HG03565 (cell line): ENCODE measurements around the gene UBL5.

Experiments
- ATAC-seq: cut with Tn5 transposase; IDR thresholded peaks from one replicate; pipeline ENCODE4 v1.9.1; 2021; ENCODE audit warnings: mild to moderate bottlenecking, moderate library complexity; ENCODE audit not compliant: unreplicated experiment

Gene UBL5

GRCh38 chr19:9878511-9879196, 50.9 kb downstream of the UBL5 start:
- no peak for ATAC-seq
